ENCODE measurements around the gene DOLK.

Gene DOLK

DNA sequence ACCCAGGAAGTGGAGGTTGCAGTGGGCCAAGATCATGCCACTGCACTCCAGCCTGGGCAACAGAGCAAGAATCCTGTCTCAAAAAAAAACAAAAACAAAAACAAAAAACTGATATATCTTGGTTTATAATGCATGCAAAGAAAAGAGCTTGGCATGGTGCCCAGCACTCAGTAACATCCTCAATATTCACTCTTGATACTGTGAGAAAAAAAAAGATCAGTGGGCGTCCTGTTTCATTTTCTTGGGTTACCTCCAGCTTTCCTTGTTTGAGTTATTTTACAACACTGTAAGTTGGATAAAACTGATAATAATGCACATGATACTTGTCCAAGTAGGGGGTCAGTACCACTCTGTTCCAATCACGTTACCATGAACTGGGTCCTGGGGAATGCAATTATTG is 18.8 kb downstream of the DOLK start:
- TF ChIP-seq, protein P1, sequence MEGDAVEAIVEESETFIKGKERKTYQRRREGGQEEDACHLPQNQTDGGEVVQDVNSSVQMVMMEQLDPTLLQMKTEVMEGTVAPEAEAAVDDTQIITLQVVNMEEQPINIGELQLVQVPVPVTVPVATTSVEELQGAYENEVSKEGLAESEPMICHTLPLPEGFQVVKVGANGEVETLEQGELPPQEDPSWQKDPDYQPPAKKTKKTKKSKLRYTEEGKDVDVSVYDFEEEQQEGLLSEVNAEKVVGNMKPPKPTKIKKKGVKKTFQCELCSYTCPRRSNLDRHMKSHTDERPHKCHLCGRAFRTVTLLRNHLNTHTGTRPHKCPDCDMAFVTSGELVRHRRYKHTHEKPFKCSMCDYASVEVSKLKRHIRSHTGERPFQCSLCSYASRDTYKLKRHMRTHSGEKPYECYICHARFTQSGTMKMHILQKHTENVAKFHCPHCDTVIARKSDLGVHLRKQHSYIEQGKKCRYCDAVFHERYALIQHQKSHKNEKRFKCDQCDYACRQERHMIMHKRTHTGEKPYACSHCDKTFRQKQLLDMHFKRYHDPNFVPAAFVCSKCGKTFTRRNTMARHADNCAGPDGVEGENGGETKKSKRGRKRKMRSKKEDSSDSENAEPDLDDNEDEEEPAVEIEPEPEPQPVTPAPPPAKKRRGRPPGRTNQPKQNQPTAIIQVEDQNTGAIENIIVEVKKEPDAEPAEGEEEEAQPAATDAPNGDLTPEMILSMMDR (IDR thresholded peaks at IDR 0.05; ENCODE audit: insufficient read depth, missing control alignments) = no peak
- DNase-seq (ENCODE audit: insufficient read length, low spot score) (no peak), FAIRE-seq (no peak)

DNA sequence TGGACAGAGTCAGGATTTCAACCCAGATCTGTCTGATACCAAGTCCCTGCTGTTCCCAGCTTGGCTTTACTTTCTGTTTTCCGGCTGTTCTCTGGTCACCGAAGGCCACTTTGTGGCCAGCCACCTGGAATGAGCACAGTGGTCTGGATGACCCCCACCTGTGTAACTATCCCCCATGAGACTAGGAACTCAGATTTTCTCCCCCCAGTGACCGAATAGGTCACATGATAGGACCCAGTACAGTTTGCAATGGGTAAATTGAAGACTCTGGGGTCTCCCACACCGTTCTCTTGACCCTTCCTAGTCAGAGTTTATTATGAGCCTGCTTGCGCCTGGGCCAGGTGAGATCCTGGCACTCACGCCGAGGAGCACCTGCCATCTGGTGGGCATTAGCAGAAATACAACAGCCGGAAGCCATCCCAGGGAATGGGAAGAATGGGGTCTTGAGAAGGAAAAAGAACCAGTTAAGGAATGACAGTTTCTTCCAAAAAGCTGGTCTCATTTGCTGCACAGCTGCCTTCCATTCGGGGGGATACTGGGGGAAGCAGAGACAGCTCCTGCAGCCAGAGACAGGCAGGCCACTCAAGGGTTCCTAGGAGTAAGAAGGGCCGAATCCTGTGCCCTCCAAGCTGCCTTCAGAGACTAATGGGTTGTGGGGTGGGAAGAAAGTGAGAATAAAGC is 19.5 kb downstream of the DOLK start:
- FAIRE-seq = no peak

DNA sequence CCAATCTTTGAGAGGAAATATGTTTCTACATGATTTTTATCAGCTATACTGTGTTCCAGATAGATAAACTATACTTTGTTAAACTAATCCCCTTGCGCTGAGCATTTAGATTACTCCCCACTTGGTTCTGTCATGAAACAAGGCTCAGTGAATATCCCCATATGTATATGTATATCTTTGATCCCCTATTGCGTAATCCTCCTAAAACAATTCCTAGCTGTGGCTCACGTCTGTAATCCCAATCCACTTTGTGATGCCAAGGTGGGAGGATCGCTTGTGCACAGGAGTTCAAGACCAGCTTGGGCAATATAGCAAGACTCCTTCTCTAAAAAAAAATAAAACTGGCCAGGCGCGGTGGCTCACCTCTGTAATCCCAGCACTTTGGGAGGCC is 23.9 kb downstream of the DOLK start:
- DNase-seq (ENCODE audit: insufficient read length, low spot score) (no peak), FAIRE-seq (no peak)
- TF ChIP-seq, protein P1 (IDR thresholded peaks at IDR 0.05; ENCODE audit: insufficient read depth, missing control alignments) = no peak

More for the DNA sequence above, 19.5 kb downstream of the DOLK start:
- TF ChIP-seq, protein P1 (IDR thresholded peaks at IDR 0.05; ENCODE audit: insufficient read depth, missing control alignments) = peak; percentile 94
- DNase-seq (ENCODE audit: insufficient read length, low spot score) = peak; percentile 66

DNA sequence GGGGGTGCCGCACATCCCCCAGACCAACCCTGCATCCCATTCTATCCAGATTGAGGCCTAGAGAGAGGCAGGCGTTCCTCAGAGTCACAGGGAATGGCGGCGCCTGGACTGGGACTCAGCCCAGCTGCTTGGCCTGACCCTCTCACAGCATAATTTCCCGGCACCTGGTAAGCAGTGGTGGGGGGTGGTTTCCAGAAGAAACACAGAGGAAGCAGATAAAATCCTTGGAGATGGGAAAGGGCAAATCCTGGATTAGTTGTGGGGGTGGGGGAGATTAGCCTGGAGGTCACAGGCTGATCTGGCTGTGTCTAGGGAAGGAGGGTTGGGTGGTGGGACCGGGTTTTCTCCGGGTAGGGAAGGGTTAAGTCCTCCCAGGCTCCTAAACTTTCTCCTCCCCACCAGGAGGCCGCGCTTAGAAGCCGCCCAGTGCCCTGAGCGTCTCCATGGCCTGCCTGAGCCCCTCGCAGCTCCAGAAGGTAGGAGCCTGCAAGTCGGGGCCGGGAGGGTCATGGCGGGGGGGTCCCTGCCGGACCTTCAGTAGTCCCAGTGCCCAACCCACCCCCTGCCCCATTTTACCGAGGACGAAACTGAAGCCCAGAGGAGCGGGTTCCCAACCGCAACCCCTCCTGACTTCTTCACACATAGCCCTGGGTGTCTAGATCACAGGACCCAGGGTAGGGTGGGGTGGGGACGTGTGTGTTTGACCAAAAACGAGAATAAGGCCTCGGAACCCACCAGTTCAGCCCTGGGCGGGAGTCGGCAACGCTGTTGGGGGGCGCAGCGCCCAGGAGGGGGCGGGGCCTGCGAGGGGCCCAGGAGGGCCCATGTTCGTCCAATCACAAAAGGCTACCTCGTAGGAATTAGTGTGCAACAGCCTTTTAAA is 25.3 kb downstream of the DOLK start:
- TF ChIP-seq, protein P1 (IDR thresholded peaks at IDR 0.05; ENCODE audit: insufficient read depth, missing control alignments) = no peak
- DNase-seq (ENCODE audit: insufficient read length, low spot score) = peak; percentile 85
- no peak for FAIRE-seq

DNA sequence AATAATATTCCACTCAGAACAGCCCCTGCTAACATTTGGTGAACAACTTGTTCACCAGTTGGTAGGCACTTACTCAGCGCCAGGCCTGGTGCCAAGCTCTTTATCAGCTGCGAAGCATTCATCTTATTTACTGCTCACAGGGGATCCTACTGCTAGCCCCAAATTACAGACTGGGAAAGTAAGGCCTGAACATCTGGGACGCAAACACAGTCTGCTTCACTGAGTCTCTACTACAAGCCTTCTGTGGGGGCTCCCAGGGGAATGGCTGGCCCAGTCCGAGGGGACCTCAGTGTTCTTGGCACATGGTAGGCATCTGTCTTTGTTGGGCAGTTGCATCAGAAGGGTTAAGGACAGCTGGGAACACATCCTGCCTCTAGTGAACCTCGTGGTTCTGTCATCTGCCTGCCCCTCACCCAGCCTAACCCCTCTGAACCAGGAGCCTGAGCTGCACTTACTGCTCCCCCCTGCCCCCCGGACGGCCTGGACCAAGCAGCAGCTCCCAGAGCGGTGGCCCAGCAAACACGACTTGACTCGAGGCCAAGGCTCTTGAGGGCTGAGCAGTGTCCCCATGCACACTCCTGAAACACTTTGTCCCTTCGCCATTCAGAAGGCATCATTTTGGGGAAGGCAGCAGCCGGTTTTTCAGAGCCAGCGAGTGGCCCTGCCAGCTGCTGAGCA is 26.9 kb downstream of the DOLK start, which contains the start of gene PHYHD1:
TSS of gene PHYHD1 (plus strand) at position 602 of the 678 bp plus-strand sequence. CDS start 1,342 bp downstream, outside the sequence.
- TF ChIP-seq, protein P1 (IDR thresholded peaks at IDR 0.05; ENCODE audit: insufficient read depth, missing control alignments) = no peak
- FAIRE-seq (no peak), DNase-seq (ENCODE audit: insufficient read length, low spot score) (peak; percentile 36)

DNA sequence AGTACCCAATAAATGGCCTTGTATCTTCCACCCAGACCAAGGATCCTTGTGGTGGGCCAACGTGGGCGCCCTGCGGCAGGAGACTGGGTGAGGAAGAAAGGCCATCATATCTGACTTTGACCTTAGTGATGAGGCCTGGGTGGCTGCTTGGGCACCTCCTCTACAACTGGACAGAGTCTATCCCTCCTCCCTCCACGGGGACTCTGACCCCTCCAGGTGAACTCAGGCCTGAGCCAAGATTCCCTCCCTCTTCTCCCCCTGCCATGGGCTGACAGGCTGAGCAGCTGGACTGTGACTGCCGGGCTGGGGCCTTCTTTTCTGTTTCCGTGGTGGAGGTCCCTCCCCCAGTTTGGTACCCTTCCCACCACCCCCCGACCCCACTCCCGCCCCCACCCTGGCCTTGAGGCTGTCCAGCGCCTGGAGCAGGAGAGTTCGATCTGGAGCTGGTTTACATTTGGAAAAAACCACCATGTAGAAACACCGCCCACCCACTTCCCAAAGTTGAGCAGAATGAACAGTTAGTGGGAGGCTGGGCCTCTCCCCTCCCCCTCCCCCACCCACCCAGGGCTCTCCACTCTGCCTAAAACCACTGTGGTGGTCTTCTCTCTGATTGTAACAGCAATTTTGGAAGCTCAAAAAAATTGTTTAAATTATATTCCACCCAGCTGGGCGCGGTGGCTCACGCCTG is 27.9 kb downstream of the DOLK start:
- peak; percentile 5 for DNase-seq (ENCODE audit: insufficient read length, low spot score)
- TF ChIP-seq, protein P1 (IDR thresholded peaks at IDR 0.05; ENCODE audit: insufficient read depth, missing control alignments) = no peak
- no peak for FAIRE-seq
